Renal pelvis (tissue), 4 donors: ENCODE results near the gene FARP1. TPM values are rescaled to one million over a fixed set of nuclear protein-coding genes. Genes with fewer than 3 reads are reported as not detected.
A peak's percentile ranks its signal among the peaks of the same experiment; 100 is the strongest.

Experiments
- DNase-seq: peaks from one replicate; pipeline ENCODE4 v3.0.0-alpha.2; 2013
- polyA plus RNA-seq, 3 donors: library from polyadenylated mRNA; unstranded; fragments of 120-200 nt; gene quantifications; one replicate each; pipeline ENCODE4 v1.2.1, GENCODE V29; 2013; ENCODE audit not compliant: insufficient read length in 3 of 3

FARP1 gene
- polyA plus RNA-seq, 3 donors, result 249 to 303 (median 268) TPM

DNA sequence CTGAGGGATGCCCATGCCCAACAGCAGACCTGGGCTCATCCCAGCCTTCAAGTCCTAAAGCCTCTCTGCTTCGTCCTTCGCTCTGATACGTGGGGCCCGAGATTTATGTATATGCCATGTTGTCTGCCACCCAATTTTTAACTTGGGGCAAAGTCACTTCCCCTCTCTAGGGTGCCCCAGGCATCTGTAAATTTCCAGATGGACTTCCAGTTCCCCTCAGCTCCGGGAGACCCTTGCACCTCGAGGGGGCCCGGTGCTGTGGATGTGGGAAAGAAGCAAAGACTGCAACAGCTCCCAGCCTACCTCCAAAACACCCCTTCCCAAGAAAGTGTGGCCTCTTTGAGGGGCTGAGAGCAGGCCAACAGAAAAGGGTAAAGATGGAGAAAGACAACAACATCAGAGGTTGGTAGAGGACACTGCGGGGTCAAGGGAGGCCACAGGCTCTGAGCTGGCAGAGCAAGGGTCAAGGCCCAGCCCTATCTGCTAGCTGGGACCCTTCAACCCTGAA lies 336.7 kb downstream of the FARP1 start:
- DNase-seq, result no peak

DNA sequence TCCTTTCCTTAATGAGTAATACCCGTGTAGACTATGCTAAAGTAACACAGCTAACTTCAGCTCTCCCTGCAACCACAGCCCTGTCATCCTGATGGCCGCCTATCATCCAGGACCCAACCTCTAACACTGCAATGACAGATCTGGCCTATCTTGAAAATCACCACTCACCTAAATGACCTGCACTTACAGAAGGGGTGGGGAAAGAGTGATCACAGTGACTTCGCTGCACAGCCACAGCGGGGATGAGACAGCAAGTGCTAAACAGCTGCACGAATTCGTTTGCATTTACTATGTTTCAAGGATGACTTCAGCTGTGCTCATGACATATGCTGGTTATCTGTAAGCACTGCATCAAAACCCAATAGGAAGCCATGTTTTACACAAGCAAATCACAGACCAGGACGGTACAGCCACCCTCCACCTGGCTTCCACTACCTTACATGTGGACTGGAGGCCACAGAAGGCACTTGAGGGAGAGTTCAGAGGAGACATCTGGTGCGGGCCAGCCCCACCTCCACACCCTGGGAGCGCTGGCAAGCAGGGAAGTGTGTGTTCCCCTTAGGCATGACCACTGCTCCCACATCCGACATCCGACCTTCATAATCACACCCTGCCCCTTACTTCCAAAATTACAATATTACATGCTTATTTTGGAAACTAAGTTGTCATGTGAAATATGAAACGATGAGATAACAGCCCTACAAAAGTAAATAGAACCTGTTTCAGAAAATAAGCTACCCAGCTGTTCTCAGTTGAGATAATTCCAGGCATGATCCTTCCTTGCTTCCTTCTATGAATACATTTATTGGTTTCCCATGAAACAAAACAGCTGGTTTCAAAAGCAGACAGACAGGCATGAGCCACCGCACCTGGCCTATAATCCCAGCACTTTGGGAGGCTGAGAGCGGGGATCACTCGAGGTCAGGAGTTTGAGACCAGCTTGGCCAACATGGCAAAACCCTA lies 338.3 kb downstream of the FARP1 start:
- no peak for DNase-seq

DNA sequence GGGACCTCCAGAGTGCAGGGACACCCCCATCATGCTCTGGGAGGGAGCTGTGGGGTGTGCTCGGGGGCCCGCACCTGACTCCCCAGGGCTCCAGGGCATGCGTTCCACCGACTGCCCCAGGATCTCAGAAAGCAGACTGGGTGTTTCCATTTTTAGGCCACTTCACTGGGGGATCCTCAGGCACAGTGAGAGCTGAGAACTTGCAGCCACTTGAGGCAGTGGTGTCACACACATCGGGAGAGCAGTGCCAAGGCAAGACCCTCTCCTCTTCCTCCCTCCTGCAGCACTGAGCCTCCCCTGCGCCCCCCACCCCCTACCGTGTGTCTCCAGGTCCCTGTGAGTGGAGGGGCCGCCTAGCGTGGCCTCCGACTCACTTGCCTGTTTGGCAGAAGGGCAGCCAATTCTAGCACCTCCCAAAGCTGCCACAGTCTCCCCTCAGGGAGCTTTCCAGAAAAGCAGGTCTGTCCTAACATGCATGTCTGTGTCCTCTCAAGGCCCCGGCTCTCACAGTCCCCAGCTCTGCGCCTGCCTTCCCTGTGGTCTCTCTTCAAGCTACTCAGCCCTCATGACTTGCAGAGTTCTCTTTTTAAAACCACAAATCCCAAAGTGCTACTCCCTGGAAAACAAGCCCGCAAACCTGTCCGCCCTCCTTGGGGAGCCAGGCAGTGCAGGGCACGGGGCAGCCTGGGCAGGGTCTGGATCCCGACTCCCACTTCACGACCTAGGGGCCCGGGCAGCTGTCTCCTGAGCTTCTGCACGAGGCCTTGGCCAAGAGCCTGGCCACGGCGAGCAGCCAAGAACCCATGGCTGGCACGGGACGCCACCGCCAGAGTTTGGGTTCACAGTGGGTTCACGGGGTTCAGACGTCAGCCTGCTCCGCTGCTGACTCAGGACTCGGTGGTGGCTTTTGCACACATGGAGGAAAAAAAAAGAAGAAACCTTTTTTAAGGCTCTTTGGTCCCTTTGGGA lies 339.9 kb downstream of the FARP1 start:
- no peak for DNase-seq

DNA sequence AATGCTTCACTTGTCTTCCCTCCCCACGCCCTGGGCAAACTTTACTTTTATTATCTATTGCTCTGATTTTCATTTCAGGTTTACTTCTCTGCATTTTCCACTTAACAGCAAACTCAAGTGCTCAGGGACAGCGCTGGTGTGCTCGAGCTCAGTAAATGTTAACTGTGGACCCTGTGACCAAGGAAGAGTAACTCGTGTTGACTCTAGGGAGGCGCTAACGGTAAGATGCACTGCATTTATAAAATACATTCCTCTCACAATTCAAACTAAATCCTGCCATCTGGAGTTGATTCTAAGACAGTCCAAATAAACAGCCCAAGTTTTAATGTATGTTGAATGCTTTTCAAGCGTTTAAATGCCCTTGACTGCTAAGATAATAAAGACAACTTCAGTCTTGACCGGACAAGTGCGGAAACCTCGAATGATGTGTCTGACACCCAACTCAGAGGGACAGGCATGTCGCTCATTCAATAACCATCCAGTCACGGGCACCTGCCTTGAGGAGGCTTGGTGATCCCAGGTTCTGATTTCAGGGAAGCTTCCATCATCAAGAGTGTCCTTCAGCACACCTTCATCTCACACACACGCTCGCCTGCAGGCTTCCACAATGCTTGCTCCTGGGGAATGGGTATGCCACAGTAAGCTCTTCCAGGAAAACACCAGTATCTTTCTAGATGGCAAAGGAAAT lies 340.9 kb downstream of the FARP1 start:
- DNase-seq, result no peak

GRCh38 chr13:98484289-98485219 lies 341.7 kb downstream of the FARP1 start:
- DNase-seq, result peak; percentile 94

GRCh38 chr13:98485561-98485960 lies 342.7 kb downstream of the FARP1 start:
- DNase-seq, result no peak

DNA sequence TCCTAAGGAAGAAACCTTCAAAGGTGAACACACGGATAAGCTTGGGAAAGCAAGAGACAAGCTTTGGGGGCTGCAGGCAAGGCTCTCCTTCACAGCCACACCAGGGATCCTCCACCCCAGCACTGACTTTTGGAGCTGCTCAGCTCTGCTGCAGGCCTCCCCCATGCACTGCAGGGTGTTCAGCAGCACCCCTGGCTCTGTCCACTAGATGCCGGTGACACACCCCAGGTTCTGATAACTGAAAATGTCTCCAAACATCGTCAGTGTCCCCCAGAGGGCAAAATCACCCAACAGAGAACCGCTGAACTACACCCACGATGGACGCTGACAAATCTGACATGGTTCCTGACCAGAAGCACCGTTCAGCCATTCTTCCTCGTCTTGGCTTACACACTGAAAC lies 343.5 kb downstream of the FARP1 start:
- no peak for DNase-seq

GRCh38 chr13:98487016-98487415 lies 344.1 kb downstream of the FARP1 start:
- no peak for DNase-seq

DNA sequence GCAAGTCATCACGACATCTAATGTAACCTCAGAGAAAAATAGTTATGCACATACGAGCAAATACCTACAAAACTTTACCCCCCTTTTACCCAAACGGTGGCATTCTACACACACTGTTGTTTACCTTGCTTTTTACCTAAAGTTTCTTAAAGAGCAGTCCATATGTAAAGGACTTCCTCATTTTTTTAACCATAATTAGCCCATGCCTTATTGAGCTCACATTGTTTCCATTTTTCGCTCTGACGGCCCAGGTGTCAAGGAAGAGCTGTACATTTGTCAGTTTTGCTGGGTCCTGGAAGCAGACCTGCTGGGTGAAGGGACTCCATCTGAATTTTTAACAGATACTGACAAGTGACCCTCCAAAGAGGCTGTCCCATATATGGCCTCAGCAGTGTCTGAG lies 344.6 kb downstream of the FARP1 start:
- no peak for DNase-seq

- DNase-seq, result no peak
Observed at GRCh38 chr13:98488736-98489135, 345.8 kb downstream of the FARP1 start.

DNA sequence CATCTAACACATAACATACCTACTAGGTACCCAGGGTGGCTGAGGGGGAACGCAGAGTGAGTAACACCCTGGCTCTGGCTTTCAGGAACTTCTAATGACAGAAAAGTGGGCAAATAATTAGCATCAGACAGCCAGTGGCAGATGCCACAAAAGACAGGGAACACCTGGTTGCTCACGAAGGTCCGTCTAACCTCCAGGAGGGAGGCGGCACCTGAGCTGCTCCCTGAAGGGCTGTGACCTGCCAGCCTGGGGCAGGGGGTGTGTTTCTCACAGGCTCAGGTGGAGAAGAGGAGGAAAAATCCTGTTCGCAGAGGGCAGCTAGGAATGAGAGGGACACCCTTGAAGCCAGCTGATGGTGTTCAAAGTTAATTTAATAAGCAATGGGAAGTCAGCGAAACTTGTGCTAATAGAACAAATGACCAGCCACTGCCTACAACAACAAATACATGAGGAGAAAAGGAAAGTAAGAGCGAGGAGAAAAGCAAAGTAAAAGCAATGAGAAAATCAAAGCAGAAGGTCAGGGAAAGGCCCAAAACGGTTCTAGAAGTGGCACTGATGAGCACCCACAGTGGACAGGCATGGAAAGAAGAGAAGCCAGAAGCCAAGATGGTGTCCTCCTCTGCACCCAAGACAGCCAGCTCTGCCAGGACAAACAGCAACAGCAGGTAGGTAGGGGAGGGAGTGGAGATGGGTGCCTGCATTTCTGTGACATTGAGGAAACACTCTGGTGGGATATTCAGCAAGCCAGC lies 346.7 kb downstream of the FARP1 start:
- DNase-seq, result no peak

- no peak for DNase-seq
Observed at GRCh38 chr13:98490195-98490836, 347.4 kb downstream of the FARP1 start.

GRCh38 chr13:98490866-98491265 lies 348.0 kb downstream of the FARP1 start:
- no peak for DNase-seq

DNA sequence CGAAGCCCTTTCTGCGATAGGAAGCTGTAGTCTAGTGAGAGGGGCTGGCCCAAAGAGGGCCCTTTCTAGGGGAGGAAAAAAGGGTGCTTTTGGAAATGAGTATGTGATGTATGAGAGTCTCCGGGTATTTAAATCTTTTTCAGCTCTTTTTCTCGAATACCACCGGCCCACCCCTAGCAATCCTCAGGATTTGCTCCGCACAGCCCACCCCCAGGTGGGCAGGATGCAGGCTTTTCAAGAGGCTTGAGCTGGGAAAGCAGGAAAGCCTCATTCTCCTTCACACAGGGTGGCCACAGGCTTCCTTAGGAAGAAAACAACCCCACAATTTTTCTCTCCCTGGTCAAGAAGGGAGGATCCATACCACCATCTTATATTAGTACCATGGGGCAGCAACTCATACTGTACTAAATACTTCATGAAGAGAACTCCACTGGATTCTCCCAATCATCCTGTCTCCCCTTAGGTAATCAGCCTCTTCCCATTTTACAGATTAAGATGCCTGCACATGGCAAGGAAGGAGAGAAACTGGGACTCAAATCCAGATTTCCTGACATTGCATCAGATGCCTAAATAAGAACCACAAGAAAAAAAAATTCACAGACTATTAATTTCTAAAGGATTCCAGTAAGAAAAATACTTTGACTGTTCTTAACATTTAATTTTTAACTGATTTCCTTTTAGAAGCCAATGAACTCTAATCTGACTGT lies 349.6 kb downstream of the FARP1 start:
- no peak for DNase-seq

DNA sequence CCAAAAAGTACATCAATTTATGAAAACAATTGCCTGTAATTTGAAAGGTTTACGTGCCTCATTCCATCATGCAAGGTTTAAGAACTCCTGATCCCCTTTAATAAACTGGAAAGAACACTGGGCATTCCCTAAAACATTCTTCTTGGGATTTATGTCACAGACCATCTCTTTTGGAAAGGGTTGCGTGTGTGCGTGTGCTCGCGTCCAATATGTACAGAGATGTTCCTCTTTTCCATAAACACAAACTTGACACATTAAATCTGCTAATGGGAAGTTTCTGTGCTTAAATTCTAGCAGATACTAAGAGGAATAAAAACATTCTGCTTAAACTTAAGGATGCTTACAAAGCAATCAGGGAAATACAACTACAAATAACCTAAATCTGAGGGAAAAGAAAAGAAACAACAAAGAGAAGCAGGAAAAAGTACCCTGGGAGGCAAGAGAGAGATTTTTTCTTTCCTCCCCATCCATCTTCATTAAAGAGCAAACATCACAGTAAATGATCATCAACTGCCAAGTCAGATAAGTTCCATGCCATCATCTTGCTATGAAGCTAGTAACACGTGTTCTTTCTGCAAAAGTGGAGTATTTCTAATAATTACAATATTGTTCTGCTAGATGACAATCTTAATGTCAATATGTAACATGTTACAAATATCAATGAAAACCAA lies 350.3 kb downstream of the FARP1 start:
- DNase-seq, result no peak

DNA sequence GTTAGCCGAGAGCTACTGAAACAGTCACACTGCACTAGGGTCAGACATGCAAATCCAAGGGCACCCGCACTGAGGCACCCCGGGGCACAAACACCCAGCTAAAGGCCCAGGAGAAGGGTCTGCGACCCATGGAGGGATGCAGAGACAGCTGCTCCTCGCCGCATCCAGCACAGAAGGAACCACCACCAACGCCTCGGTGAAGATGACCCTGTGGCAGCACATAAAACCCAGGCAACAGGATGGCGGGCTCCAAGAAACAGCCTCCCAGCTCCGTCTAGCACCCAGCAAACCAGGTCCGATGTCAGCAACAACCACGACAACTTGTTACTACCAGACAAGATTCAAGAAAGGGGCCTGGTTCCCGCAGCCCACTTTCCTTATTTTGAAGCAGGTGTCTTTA lies 351.9 kb downstream of the FARP1 start:
- no peak for DNase-seq

GRCh38 chr13:98495627-98496478 lies 353.0 kb downstream of the FARP1 start:
- no peak for DNase-seq
